ENCODE results near the gene TCF12.
"Not testable (repeated sequence)": the region's sequence is repeated elsewhere in the genome, so short reads cannot be mapped to it uniquely, and the experiment has no call there.

Gene TCF12

GRCh38 chr15:57097919-57098543 lies 179.6 kb downstream of the TCF12 start:
- DNase-seq = not testable (repeated sequence)

DNA sequence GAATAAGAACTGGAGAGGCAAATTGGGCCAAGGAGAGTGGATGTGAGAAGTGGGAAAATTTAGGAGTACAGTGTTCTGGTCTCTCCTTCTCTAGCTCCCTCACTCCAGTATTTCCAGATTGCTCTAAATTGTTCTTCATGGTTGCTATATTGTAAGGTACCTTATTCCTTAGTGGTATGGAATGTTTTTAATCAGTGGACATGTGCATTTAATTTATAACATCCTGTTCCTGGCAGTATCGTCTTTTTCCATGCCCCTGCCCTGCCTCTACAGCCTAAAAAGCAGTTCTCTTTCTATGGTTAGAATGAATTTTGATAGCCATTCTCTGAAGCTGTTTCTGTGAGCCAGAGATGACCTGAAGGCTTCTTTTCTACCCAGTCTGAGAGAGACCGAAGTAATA lies 180.5 kb downstream of the TCF12 start:
- no peak for DNase-seq

DNA sequence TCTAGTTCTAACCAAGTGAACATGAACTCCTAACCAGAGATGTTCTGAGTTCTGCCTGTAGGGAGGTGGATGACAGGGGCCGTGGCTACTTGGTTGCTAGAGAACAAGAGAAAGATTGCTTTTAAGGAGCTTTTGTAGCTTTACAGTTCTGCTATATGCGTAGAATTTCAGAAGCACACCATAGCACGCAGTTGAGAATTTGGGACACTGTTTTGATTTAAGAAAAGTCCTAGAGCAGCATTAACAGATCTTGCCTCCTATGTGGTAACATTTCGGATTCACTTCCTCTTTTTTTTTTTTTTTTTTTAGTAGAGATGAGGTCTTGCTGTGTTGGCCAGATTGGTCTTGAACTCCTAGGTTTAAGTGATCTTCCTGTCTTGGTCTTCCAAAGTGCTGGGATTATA lies 181.7 kb downstream of the TCF12 start:
- no peak for DNase-seq

DNA sequence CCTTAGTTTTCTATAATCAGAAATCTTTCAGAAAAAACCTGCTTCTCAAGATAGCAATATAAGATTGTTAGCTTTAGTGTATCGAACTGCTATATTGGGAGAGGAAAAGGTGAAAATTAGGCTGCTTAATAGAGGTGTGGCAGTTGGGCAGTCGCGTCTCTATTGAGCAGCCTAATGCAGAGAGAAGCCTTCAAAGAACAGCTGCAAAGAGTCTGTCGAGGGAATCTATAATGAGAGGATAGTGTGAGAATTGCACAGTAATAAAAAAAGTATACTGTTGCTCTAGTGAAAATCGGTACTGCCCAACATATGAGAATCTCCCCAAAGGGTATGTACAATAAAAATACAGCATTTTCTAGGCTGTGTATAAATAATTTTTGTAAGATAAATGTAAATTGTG lies 184.4 kb downstream of the TCF12 start:
- DNase-seq = no peak

DNA sequence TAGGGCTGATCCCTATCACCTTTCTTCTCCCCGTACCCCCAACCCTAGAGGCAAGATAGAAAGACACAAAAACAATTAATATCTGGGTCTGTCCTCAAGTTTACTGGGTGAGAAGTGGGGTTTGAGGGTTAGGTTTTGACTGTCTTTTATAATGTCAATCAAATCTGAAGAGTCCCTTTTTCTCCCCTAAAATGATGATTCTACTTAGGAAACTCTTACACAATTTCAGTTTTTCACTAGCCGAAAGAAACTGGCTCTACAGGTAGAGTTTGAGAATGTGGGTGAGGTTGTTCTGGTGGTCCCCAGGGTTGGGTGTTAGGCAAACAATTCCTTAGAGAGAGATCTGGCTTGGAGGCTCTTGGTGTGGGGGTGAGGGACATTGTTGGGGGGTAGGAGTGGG lies 189.9 kb downstream of the TCF12 start:
- no peak for DNase-seq

DNA sequence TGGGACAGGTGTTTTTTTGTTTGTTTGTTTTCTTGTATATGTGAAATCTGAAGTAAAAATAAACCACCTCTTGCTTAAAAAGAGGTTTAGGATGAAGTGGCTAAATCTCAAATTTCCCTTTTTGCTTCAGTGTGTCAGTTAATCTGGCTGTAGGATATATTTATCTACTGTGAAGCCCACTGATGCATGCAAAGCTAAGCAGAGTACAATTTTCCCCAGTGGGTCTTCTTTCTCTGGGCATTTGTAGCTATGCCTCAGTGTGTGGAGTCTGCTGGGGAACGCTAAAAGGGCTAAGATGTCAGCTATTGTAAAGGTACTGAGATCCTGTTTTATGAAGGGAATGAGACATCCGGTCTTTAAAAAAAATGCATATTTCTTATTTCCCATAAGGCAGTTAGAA lies 190.6 kb downstream of the TCF12 start:
- peak; percentile 57 for DNase-seq

DNA sequence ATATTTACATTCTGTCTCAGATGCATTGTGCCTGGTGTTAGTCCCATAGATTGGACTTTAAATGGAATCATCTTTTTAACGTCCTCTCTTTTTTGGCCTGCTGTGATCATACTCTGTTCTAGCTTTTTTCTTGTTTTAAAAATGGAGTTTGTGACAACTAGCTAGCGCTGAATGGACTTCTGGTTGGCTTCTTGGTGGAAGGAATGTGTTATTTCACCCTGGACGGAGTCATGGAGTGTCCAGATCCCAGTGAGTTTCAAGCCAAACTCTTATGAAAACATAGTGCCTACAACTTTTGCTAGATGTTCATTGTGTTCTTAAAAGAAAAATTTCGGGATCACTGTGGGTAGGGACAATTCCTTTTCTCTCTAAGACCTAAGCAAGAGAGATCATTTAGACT lies 192.6 kb downstream of the TCF12 start:
- no peak for DNase-seq

- DNase-seq = no peak
Observed at GRCh38 chr15:57112178-57112577, 193.7 kb downstream of the TCF12 start.

DNA sequence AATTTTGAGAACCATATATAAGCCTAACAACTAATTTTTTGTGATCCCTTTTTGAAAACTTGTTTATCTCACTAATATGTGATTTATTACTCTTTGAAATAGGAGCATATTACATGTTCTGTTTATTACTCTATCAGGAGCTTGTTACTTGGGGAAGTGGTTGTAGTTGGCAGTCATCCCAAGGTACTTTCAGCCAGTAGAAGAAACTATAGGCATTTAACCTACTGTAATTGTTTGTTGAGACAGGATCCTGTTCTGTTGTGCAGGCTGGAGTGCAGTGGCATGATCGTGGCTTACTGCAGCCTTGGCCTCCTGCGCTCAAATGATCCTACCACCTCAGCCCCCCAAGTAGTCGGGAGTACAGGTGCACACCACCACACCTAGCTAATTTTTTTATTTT lies 195.6 kb downstream of the TCF12 start:
- no peak for DNase-seq

DNA sequence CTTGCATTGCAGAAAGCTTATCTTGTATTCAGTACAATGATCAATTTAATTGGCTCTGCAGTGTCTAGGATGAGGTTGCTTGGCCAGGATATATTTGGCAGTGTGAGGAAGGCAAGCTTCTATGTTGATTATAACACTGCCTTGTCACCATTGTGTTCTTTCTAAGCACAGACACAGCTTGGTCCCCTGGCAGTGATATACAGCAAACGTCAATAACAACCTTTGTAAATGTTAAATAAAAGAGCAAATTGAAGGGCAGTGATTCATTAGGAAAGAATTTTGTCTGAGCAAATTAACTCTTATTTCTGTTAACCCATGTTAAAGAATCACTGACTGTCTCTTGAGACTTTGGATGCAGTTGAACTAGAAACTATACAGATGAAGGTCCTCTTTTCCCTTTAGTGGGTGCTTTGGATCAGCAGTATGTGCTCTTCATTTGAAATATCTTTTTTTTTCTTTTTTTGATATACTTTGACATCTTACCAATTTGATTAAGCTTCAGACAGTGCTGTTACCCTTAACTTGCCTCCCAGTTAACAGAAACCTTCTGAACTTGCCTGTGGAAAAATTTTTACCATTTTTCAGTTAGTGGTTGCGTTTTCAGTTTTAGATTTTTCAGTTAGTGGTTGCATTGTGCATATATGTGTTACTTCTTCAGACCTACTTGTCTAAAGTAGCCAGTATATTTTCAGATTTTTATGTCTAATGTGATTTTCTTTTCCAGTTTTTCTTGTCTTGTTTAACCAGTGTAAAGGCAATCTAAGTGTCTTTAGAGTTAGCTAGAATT lies 199.8 kb downstream of the TCF12 start:
- DNase-seq = peak; percentile 45

DNA sequence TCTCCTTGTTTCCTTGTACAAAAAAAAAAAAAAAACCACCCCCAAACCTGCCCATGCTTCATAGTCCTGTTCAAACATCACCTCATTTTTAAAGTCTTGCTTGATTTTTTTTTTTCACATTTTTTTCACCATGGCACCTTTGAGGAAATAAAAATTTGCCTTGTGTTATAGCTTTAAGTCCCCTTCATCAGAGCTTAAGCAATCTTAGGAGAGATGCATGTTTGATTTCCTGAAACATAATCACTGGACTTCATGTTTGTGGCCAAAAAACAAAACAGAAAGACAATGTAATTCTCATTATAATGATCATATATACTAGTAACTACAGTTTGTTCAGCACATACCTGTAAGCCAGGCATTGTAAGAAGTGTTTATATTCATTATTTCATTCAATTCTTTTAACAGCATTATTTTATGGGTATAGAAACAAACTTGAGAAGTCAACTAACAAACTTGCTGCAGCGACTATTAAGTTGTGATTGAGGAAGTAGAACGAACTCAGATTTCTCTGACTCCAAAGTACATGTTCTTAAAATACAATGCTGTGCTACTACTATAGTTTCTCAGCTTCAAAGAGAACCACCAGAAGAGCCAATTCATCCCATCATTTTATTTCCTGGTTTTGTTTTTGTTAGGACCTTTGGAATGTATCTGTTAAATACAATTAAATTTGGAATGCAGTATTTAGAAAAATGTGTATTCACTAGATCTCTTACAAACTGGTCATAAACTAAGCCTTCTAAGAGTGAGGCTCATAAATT lies 203.8 kb downstream of the TCF12 start:
- DNase-seq = no peak

DNA sequence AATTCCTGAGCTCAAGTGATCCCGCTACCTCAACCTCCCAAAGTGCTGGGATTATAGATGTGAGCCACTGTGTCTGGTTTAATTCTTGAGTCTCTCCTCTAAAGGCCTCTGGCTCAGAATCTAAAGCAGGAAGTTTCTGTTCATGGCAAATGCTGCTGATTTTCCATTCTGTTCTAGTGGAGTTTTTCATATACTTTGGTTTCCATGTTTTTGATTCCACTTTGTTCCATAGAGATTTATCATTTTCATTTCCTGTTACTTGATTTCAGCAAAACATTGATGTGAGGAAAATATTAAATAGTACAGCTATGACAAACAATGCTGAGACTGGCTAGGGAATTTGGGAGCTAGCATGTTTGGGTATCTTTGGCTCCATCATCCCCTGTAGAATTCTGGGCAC lies 205.6 kb downstream of the TCF12 start:
- DNase-seq = no peak

DNA sequence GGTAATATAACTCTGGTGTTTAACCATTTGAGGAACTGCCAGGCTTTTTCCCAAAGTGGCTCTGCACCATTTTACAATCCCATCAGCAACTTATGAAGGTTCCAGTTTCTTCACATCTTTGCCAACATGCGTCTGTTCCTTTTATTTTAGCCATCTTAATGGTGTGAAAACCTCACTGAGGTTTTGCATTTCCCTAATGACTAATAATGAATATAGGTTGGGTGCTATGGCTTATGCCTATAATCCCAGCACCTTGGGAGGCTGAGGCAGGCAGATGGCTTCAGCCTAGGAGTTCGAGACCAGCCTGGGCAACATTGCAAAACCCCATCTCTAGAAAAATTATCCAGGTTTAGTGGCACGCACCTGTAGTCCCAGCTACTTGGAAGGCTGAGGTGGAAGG lies 210.6 kb downstream of the TCF12 start:
- no peak for DNase-seq

- DNase-seq = no peak
Observed at GRCh38 chr15:57130956-57131355, 212.5 kb downstream of the TCF12 start.

DNA sequence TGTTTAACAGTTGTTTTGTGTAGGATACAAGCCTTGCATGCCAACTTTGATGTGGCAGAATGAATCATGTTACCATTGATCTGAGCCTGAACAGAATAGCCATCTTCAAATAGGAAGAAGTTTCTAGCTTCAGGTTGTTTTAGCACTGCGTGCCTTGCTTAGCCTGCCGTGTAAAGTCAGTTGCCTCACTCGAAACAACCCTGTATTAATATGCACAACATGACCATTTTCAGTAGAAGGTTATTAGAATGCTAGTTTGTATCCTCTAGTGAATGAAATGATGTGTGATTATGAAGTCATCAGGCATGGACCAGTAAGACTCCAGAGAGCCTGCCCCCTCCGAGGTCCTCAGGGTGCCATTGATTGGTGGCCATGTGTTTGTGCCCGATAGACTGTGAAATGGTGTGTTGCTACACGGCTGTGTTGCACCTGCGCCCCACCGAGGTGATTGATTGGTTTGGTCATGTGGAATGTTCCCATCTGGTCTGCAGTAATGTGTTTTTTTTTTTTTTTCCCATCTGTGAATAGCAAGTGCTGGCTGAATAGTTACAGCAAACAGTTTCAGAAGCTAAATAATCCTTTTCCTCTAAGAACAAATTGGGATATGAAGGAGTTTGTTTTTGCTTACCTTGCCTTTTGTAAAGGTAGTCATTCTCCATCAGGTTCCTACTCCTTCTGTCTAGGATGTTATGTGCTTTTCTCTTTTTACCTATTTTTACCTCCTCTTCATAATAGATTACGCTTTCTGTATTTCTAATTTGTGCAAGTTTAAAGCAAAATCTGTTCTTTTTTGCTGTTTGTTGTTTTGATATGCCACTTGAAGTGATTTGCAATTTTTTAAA lies 214.9 kb downstream of the TCF12 start:
- DNase-seq = peak; percentile 98

DNA sequence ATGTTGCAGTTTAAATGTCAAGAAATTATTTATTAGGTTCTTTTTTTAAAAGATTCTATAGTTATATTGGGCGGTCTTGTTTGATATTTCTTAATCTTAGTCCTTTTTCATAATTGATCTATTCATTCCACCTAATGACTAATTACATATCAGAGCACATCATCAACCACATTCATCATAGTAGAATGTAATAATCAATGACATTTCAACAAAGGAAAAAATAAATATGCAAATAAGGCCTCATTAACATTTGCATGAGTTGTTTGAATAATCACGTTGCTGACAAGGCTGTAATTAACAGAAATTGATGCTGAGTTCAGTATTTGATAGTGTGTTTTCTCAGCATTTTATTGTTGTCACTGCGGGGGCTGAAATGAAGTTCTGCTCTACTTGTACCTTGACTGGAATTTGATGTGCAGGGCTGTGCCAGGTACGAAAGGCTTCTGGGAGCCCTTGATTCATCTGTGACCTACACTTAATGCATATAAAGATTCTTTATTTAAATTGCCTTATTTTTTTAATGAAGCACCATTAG lies 215.7 kb downstream of the TCF12 start:
- peak; percentile 64 for DNase-seq

DNA sequence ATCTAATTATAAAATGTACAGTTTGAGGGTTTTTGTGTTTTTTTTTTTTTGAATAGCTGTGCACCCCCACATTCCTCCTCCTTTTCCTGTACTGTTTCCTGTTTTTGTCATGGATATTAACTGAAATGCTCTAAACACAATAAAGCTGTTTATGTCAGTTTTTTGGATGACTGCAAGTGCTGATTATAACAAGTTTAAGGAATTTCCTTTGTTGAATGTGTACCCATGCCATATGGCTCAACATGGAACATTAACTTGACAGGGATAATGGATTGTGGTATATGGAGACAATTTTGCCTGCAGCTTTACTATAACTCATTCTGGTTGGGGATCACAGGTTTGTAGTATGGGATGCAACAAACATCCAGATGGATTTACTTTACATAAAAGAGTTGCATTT lies 216.4 kb downstream of the TCF12 start:
- peak; percentile 70 for DNase-seq

GRCh38 chr15:57135800-57136199 lies 217.4 kb downstream of the TCF12 start:
- DNase-seq = no peak

DNA sequence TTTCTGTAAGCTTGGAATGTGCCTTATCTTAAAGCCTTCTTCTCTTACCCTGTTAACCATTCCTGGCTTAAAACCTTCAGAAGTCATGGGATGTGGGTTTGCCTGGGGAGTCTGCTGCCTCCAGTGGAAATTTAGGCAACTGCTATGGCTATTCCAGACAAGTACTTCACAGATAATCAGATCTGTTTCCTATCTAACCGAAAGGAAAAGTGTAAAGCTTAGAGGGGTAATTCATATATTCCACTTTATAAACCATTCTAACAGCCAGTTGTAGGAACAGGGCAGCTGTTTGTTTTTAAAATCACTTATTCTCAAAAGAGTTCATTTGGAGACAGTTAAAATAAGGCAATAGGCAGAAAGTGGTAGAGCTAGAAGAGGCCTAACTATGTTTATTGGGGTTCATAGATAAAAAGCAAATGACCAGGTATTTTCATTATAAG lies 219.9 kb downstream of the TCF12 start:
- peak; percentile 79 for DNase-seq

- no peak for DNase-seq
Observed at GRCh38 chr15:57143511-57144078, 225.2 kb downstream of the TCF12 start.

- no peak for DNase-seq
Observed at GRCh38 chr15:57144448-57144847, 226.0 kb downstream of the TCF12 start.

- peak; percentile 85 for DNase-seq
Observed at GRCh38 chr15:57146506-57147201, 228.2 kb downstream of the TCF12 start.

Data from eye (tissue), 1 donor.